Endometrial microvascular endothelial cells (primary cell): ENCODE data around the gene KDM4D. TPM values are rescaled to one million over a fixed set of nuclear protein-coding genes. Genes with fewer than 3 reads are reported as not detected.
"Not testable (repeated sequence)": the region's sequence is repeated elsewhere in the genome, so short reads cannot be mapped to it uniquely, and the experiment has no call there.

ENCODE experiments used
- in situ Hi-C: cut with HindIII; loops from 2 replicates; pipeline ENCODE4 v1.10.0; 2017; ENCODE audit warnings: low sequenced_read_pairs, low pct_unique_long_range_greater_than_20kb; ENCODE audit errors: inconsistent ontology term
- total RNA-seq: library from RNA; depleted of rRNA; stranded (reverse); fragments of >200 nt; gene quantifications from one replicate; pipeline ENCODE4 v1.2.3, GENCODE V29; 2015; ENCODE audit errors: inconsistent ontology term

Gene KDM4D
- 2.3 TPM for total RNA-seq

DNA sequence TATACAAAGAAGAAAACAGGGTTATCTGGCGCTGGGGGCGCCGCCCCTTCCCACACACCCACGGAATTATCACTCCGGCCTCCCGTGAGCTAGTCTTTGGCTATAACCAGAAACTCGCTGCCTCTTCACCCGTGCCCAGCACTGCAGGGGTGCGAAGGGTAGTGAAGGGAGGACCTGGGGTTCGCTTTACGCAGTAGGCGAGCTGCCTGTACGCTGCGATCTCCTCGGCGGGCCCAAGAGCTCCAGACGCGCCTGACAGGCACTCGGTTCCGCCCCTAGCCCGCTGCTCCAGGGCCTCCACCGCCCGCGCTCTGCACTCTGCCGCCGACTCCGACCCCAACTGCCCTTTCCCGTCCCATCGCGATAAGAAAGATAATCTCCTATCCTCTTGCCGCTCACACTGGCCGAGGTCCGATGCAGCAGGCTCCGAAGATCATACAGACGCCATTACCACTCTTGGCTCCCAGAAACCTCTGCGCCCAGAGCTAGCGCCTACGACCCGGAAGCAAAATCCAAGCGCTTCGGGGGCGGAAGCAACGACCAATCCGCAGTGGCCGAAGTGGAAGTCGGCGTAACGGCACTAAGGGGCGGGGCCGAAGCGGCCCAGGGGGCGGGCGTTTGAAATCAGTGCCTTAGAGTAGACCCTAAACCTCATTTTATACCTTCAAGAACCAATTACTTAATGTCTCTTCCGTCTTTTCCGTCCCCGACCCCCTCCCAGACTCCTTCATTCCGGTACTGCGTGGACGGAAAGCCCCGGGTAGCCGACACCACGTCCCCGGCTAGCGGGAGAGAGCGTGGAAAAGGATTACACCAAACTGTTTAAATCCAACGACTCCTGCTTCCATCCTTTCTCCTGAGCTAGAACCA, at the start of gene KDM4D, which contains the start of gene CWC15:
TSS of gene KDM4D (plus strand) at position 611 of the 870 bp plus-strand sequence. CDS start 23,664 bp downstream, outside the sequence.
TSS of gene CWC15 (minus strand) at position 458 of the 870 bp plus-strand sequence. CDS start 1,371 bp downstream, outside the sequence.
- in situ Hi-C loops, result no loop called here

DNA sequence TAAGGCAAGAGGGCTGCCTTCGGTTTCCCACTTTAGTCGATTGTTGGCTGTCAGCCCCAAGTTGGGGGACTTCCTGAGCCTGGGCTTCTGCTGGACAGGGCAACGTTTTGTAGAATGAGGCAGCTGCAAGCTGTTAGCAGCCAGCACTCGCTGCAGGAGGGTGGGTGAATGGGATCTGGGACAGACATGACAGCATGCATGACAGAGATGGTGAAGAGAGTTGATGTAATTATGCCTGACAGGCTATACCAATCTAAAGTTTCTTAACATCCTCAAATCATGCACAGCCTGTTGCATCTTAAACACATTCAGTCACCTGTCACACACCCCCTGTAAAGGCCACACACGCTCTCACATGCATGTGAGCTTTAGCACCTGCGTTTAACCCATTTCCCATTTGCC, 49.3 kb upstream of the KDM4D start:
- in situ Hi-C loops, result no loop called here

DNA sequence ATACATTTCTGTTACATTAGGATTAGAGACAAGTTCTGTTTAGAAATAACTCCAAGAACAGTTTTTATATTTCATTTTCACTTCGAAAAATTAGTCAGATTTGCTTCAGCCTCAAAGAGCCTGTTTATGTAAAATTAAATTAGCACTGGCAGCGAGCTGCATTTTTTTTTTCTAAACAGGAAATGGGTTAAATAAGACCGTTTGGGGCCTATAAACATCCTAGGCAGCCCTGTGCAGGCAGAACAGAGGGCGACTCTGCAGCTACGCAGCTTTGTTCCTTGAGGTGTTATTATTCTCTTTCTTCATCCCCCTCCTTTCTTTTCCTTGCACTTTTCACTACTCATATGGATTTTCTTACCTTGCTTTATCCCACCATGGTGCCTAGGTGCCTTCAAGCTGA, 48.9 kb upstream of the KDM4D start:
- in situ Hi-C loops, result no loop called here

DNA sequence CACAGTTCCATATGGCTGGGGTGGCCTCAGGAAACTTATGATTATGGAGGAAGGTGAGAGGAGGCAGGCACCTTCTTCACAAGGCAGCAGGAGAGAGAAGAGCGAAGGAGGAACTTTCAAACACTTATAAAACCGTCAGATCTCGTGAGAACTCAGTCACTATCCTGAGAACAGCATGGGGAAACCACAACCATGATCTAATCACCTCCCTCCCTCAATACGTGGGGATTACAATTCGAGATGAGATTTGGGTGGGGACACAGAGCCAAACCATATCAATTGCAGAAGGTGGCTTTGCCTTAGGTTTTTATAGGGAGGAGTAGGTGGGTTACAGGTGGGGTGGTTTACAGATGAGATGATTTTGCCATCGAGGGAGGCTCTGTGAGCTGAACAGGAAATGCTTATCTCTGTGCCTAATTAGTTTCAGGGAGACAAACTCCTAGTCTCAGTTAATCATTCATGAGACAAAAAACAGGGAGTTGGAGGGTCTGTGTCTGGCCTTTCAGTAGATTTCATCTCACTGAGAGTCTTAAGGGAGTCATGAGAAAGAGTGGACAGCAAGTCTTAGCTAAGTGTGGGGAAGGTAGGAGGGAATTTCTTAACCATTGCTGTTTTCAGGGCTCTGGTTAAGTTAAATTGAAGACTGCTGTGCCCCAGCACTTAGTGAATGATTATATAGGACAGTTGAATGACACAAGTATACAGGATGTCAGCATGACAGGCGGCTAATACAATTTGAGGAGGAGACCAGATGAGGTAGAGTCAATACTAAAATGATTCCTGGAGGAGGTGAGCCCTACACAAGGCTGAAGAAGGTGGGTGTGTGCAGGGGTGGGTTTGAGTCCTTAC, 47.9 kb upstream of the KDM4D start:
- in situ Hi-C loops, result no loop called here

DNA sequence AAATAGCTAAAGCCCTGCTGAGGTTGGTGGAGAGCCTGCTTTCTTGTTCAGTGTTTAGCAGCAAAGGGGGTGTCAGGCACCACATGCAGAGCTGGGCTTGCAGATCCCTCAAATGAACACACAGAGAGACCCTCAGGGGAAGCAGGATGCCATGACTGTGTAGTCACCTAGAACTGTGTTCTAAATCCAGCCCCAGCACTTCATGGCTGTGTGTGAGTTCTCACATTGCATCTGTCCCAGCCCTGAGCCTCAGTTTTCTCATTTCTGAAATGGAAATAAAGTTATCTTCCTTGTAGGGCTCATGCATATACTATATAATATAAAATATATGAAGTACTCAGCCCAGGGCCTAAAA, 47.3 kb upstream of the KDM4D start:
- in situ Hi-C loops, result no loop called here

DNA sequence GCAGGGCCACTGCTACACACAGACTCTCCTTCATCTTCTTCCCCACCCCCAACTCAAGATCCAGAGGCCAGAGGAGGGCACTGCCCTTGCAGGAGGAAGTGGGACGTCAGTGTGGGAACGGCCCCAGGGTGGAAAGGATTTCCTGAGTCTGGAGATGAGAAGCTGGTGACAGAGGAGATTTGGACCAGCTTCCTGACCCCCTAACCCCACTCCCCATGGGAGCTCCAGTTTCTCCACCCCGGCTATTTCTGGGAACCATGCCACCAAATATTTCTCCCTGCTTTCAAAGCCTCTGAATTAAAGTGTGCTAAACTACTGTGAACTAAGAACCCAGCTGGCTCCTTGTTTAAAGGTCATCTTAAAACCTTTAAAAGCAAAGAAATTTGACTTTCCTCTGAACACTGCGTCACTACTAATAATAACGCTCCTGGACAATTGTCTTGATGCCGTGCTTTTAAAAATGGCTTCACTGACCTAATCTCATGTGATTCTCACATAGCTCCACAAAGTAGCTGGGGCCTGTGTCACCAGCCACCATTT, 46.7 kb upstream of the KDM4D start:
- in situ Hi-C loops, result no loop called here

DNA sequence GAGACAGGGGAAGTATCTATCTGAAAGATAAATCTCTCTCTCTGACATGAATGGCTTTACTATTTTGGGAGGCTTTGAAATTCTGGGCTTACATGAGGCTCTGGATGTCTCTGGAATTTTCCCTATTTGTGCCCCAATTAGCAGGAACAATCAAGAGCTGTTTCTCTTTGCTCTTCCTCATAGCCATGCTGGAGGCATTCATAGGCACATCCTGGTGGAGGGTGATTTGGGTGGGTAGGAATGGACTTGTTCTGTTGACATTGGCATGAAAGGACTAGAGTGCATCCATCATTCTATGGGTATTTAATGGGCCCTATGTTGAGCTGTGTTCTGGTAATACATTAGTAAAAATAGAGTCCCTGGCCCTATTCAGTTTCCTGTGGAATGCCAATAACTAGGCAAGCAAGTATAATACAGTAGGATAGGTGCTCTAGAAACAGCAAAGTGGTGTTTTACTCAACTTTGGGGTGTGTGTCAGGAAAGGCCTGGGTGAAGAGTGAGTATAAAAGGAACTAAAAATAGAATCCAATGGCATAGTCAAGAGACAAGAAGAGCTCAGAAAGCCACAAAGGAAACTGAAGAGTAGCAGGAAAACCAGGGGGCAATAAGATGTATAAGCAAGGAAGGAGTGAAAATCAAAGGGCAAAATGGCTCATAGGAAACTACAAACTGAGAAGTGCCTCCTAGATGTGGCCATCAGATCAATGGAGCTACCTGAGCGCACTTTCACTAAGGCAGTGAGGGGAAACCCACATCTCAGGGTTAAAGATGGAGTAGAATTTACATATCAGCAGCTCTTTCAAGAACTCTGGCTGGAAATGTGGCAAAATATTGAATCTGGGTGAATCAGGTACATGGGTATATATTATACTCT, 45.2 kb upstream of the KDM4D start:
- in situ Hi-C loops, result no loop called here

DNA sequence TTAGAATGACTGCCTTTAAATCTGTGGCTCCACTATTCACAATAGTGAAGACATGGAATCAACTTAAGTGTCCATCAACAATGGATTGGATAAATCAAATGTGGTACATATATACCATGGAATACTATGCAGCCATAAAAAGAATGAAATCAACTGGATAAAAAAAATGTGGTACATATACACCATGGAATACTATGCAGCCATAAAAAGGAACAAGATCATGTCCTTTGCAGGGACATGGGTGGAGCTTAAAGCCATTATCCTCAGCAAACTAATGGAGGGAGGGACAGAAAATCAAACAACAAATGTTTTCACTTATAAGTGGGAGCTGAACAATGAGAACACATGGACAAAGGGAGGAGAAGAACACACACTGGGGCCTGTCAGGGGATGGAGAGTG, 41.4 kb upstream of the KDM4D start:
- in situ Hi-C loops, result not testable (repeated sequence)

DNA sequence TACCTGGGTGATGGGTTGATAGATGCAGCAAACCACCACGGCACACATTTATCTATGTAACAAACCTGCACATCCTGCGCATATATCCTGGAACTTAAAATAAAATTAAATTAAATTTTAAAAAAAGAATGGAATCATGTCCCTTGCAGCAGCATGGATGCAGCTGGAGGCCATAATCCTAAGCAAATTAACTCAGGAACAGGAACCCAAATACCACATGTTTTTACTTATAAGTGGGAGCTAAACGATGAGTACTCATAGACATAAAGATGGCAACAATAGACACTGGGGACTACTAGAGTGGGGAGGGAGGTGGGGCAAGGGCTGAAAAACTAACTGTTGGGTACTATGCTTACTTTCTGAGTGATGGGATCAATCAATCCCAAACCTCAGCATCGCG, 41.0 kb upstream of the KDM4D start:
- in situ Hi-C loops, result no loop called here

DNA sequence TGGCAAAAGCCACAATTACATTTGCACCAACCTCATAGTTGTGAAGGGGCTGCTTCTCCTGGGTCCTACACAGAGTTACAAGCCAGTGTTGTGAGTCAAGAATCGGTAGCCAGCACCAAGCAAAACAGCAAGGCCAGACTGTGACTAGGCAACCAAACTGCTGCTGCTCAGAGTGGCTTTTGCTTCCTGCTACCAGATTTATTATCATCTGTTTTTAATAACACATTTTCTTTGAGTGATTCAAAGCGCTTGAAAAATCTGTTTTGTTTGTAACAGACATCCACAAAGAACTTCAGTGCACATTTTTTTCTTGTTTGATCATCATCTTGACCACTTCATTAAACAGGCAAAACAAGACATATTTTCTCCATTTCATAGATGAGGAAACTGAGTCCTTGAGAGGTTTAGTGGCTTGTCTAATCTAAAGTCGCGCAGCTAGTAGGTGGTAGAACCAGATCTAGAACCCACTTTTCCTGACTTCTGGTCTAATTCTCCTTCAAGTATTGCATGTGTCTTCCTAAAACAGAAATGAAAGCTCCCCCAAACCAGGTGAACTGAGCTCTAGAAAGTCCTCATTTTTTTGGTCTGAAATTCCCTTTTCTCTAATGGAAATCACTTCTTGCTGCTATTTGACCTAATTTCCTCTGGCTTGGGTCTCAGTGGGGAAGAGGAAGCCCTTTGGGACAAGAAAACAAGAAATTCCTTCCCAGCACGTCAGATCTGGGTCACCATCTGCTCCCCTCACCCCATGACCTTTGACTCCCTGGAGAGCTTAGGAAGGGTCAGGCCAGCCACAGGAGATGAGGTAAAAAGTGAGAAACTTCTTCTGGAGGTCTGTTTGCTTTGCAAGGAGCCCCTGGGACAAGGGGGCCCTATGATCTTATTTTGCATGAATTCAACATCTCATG, 40.0 kb upstream of the KDM4D start:
- in situ Hi-C loops, result no loop called here

DNA sequence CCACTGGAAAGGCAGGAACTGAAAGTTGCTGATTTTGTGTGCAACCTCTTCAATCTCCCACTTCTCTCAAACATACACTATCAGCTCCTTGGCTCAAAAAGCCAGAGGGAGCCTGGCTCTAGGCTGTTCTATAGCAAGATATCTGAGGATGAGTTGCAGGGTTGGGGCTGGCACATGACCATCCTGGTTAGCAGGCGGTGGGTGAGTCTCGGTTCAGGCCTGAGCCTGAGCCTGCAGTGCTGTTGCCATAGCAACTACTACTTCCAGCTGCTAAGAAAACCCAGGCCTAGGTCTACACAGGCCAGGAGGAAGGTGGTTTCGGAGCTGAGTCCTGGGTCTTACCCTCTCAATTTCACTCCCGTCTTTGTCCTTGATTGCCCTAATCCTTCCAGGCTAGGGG, 39.1 kb upstream of the KDM4D start:
- in situ Hi-C loops, result no loop called here

DNA sequence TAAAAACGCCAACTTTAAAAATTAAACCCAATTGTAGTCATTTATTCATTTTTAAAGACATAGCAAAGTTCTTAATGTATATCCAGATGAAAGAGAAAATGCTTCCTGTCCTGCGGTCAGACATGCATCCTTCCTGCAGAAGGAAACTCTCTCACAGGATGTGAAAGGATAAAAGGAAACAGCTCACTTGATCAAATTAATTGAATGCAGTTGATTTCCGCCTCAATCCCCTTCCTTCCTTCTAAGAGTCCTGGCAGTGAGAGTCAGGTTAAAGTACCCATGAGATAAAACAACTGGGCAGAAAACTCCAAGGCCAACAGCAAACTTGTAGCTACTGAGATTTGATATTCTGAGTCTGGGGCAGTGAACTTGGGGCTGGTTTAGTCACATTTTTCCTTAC, 38.7 kb upstream of the KDM4D start:
- in situ Hi-C loops, result no loop called here

DNA sequence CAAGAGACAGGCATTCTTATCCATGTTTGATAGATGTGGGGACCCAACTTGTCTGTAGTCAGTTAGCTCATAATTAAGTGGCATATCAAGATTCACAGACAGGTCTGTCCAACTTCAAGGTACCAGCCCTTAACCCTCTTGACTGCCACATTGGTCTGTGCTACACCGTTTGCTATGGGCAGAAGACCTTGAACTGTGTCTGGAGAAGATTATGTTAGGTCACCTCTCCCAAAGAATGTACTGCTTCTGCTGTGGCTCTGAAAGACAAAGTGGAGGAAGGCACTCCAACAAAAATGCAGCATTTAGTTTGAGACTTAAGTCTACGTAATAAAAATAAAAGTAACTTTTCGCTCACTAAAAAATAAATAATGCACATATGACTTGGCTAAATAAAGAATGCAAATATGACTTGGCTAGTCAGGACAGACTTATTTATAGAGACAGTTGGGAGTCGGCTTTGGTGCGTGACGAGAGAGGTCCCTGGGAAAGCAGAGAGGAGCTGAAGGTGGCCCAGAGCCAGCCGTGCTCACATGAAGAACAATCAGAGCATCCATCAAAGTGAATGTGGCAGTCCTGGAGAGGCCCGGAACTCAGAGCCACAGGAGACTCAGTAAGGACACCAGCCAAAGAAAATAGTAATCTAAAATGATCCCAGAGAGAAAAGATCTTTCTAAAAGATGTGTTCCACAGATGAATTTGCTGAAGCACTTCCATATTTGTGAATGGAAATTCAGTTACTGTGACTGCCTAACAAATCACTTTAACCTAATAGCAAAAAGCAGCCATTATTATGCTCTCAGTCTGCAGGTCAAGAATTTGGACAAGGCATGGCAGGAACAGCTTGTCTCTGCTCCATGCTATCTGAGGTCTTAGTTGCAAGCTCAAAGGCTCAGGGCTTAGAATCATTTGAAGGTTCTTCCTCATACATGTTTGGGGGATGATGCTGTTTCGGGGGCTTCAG, 35.1 kb upstream of the KDM4D start:
- in situ Hi-C loops, result no loop called here

DNA sequence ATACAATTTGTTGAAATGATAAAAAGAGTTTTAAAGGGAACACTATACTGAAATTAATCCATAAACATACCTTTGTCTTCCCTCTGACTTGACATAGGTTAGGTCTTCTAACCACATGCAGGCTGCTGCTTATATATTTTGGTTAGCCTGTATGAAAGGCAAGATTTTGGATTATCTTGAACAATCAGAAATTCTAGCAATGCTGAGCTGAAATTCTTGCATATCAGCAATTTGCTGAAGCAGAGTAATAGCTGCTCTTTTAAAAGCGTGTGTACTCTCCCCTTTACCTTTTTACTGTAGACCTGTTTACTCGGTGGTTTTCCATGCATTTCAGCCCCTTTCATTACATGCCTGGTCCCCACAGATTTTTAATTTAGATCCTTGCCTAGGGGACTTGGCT, 34.2 kb upstream of the KDM4D start:
- in situ Hi-C loops, result no loop called here

DNA sequence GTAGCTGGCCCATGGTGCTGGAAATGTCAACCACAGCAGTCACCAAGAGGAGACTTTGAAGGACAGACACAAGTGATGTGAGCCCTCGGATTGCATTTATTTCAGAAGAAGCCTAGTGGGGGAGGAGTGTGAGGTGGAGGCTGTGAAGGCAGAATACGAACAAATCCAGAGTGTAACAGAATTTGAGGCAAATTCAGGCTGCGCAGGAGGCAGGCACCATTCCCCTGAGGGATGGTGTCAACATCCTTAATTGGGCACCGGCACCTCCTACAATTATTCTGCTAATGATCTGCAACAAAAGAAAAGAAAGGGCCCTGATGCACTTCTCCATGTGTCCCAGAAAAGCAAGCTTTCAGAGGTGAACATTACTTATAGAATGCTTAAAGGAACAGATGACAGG, 32.4 kb upstream of the KDM4D start:
- in situ Hi-C loops, result no loop called here

DNA sequence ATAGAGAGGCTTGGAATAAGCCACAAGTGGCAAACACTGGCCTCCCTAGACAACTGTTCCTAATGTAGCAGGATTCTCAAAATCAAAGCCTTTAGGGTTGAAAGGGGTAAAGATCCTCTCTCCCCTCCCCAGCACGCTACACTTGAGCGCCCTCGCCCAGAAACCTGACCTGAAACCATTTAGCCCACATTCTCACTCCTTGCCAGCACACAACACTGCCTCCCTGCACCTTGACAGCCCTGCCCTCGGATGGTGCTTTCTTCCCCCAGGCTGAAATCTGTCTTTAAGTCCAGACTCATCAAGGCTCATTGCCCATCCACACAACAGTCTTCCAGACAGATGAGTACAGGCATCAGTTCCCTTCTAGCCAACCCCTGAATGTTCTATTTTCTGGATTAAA, 26.7 kb upstream of the KDM4D start:
- in situ Hi-C loops, result no loop called here
